Lower lobe of right lung (tissue), 2 donors: Measurements from ENCODE around the gene ERC1. TPM values are rescaled to one million over a fixed set of nuclear protein-coding genes. Genes with fewer than 3 reads are reported as not detected.

Experiments used
- ATAC-seq, 2 donors: fragments of 200-7000 bp; cut with Tn5 transposase; one replicate each; pipeline ENCODE4 v1.9.1; 2020 to 2022; ENCODE audit warnings: mild to moderate bottlenecking in 2 of 2, moderate library complexity in 2 of 2
- DNase-seq: peaks from one replicate; pipeline ENCODE4 v3.0.0-alpha.2; 2020
- H3K27ac ChIP-seq: fragments of 200-600 bp; one replicate; pipeline ENCODE4 v1.8.0; 2022
- H3K27me3 ChIP-seq: fragments of 200-600 bp; one replicate; pipeline ENCODE4 v1.8.0; 2022; ENCODE audit warnings: low read depth
- H3K36me3 ChIP-seq: fragments of 200-600 bp; one replicate; pipeline ENCODE4 v1.8.0; 2022; ENCODE audit warnings: mild to moderate bottlenecking
- H3K4me1 ChIP-seq: fragments of 200-600 bp; one replicate; pipeline ENCODE4 v1.8.0; 2022
- H3K4me3 ChIP-seq: fragments of 200-600 bp; one replicate; pipeline ENCODE4 v1.8.0; 2022; ENCODE audit warnings: mild to moderate bottlenecking
- H3K9me3 ChIP-seq: fragments of 200-600 bp; one replicate; pipeline ENCODE4 v1.8.0; 2022
- intact Hi-C: fragments of 100-400 bp; cut with DNase I; formaldehyde crosslinking; loops from one replicate; pipeline ENCODE4 v1.11.0; 2022
- total RNA-seq: library from RNA; stranded (reverse); fragmentation: NEBNext Ultra II Directional; extraction: Animal tissue kit (Norgen Biotek cat#: 25700); gene quantifications from one replicate; pipeline ENCODE4 v1.2.1, GENCODE V29; 2021
- TF ChIP-seq, protein P1 (sequence below): fragments of 200-600 bp; IDR thresholded peaks from one replicate; pipeline ENCODE4 v1.8.0; 2022; ENCODE audit warnings: antibody characterized with exemption, mild to moderate bottlenecking
- donor health status: DM: no; HTN: yes; CAD: no; lungs with severe emphysema.

Gene ERC1
- total RNA-seq, 1 donor from 2014 or later, result 66.3 TPM

DNA sequence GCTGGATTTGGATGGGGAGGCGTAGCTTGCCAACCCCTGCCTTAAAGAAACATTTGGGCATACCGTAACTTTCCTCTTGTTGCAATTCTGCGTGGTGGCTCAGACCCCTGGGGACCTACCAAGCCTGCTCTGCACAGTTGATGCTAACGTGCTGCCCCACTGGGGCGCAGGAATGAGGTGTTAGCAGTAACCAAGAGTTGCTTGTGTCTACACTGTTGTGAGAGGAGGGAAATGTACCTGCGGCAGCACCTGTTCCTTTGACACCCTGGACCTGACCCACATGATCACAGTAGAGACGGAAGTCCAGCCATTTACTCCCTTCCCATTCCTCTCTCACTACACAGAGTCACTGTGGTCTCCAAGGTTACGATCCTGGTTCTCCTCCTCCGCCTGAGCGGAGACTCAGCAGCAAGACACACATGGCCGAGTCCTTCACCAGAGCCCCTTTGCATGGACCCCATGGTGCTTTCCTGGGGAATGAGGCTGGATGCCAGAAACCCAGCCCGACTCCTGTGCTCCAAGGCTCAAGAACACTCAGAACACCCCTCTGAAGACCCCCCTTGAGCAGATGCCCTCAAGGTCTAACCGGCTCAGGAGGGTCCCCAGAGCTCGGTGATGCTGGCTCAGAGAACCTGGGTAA is 518.5 kb downstream of the ERC1 start:
- Histone ChIP-seq H3K4me3 (no peak overlapping the region), H3K27ac (no peak overlapping the region), H3K9me3 (no peaks in the 10 kb centered on the region), H3K36me3 (no peaks in the 10 kb centered on the region), H3K27me3 (no peaks in the 10 kb centered on the region), H3K4me1 (no peaks in the 10 kb centered on the region)
- ATAC-seq (peak in 1 of 2 donors; percentile 7), DNase-seq (no peak)
- TF ChIP-seq, protein P1, sequence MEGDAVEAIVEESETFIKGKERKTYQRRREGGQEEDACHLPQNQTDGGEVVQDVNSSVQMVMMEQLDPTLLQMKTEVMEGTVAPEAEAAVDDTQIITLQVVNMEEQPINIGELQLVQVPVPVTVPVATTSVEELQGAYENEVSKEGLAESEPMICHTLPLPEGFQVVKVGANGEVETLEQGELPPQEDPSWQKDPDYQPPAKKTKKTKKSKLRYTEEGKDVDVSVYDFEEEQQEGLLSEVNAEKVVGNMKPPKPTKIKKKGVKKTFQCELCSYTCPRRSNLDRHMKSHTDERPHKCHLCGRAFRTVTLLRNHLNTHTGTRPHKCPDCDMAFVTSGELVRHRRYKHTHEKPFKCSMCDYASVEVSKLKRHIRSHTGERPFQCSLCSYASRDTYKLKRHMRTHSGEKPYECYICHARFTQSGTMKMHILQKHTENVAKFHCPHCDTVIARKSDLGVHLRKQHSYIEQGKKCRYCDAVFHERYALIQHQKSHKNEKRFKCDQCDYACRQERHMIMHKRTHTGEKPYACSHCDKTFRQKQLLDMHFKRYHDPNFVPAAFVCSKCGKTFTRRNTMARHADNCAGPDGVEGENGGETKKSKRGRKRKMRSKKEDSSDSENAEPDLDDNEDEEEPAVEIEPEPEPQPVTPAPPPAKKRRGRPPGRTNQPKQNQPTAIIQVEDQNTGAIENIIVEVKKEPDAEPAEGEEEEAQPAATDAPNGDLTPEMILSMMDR, result no peak
- intact Hi-C loops, result no loop called here

DNA sequence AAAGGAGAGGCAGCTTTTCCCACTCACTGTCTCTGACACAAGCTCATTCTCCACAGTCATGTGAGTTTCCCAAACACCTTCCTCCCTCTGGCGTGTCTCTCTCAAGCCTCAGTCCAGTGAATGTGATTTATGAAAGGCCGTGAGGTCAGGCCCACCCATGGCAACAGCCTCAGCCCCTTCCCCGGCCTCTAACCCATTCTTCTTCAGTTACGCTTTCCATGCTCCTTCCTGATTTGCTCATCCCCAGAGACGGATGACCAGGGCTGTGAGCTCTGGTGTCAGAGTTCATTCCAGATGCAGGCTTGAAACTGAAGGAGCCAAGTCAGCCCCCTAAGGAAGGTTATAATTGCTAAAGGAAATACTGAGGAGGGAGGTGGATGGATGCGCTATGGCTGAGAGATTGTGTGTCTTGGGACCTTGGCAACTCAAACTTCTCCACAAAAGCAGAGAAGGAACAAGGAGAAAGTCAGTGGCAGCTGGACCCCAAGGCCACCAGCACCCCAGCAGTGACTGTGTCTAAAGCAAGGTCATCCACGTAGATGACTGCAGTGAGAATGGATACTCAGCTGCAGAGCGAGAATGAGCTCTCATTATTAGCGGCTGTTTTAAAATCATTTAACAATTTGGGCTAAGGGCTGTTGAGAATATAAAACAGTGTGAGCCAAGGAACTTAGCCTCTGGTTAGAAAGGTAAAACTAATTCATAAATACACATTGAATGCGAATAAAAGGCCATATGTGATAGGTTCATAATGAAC is 519.2 kb downstream of the ERC1 start:
- H3K27ac ChIP-seq, result no peak overlapping the region
- TF ChIP-seq, protein P1, result no peak
- H3K4me3 ChIP-seq, result no peak overlapping the region
- intact Hi-C loops, result no loop called here
- no peaks in the 10 kb centered on the region for H3K36me3 ChIP-seq
- no peaks in the 10 kb centered on the region for H3K9me3 ChIP-seq
- H3K4me1 ChIP-seq, result no peaks in the 10 kb centered on the region
- no peaks in the 10 kb centered on the region for H3K27me3 ChIP-seq
- ATAC-seq (no peak), DNase-seq (no peak)

- intact Hi-C loops, result no loop called here
- Histone ChIP-seq H3K4me3 (no peak overlapping the region), H3K36me3 (no peaks in the 10 kb centered on the region), H3K9me3 (no peaks in the 10 kb centered on the region), H3K4me1 (no peaks in the 10 kb centered on the region), H3K27me3 (no peaks in the 10 kb centered on the region), H3K27ac (no peak overlapping the region)
- TF ChIP-seq, protein P1, result no peak
- DNase-seq, result no peak
- no peak for ATAC-seq
These were observed 524.0 kb downstream of the ERC1 start for GRCh38 chr12:1515010-1515409.

GRCh38 chr12:1515428-1515827 is 524.4 kb downstream of the ERC1 start:
- H3K9me3 ChIP-seq, result no peaks in the 10 kb centered on the region
- ATAC-seq (no peak), DNase-seq (no peak)
- no peak overlapping the region for H3K27ac ChIP-seq
- TF ChIP-seq, protein P1, result no peak
- intact Hi-C loops, result no loop called here
- no peak overlapping the region for H3K4me3 ChIP-seq
- H3K4me1 ChIP-seq, result no peaks in the 10 kb centered on the region
- H3K36me3 ChIP-seq, result no peaks in the 10 kb centered on the region
- H3K27me3 ChIP-seq, result no peaks in the 10 kb centered on the region

DNA sequence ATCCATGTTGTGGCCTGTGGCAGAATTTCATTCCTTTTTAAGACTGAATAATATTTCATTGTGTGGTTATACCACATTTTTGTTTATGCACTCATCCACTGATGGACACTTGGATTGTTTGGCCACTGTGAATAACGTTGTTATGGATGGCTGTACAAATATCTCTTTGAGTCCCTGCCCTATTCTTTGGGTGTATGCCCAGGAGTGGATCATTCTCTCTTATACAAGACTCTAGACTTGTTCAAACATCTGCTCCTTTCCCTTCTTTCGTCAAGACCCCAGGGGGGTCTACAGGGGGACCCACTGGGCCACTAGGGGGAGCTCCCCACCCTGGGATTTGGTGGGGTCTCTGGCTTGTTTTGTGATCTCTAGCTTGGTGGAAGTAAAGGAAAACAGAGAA is 526.0 kb downstream of the ERC1 start:
- DNase-seq (no peak), ATAC-seq (peak in 1 of 2 donors; percentile 5)
- Histone ChIP-seq H3K27ac (no peak overlapping the region), H3K4me3 (no peak overlapping the region), H3K9me3 (no peaks in the 10 kb centered on the region), H3K4me1 (no peaks in the 10 kb centered on the region), H3K36me3 (no peaks in the 10 kb centered on the region), H3K27me3 (no peaks in the 10 kb centered on the region)
- intact Hi-C loops, result no loop called here
- TF ChIP-seq, protein P1, result no peak
